ENCODE measurements around the gene SCYL1.
A peak's percentile ranks its signal among the peaks of the same experiment; 100 is the strongest.
"Not testable (repeated sequence)": the region's sequence is repeated elsewhere in the genome, so short reads cannot be mapped to it uniquely, and the experiment has no call there.

The SCYL1 gene

DNA sequence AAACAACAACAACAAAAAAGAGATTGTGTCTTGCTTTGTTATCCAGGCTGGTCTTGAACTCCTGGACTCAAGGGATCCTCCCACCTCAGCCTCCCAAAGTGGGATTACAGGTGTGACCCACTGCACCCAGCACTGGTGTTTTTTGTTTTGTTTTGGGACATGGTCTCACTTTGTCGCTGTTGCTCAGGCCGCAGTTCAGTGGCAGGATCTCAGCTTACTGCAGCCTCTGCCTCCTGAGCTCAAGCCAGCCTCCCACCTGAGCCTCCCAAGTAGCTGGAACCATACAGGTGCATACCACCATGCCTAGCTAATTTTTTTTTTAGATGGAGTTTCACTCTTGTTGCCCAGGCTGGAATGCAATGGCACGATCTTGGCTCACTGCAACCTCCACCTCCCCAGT is 12.6 kb upstream of the SCYL1 start:
- not testable (repeated sequence) for H4K5ac ChIP-seq (ENCODE audit: low read length); H3K27ac ChIP-seq (ENCODE audit: low read depth, low read length); H2BK15ac ChIP-seq (replicated peaks; ENCODE audit: low read depth); H3K18ac ChIP-seq (ENCODE audit: low read length); H2AK5ac ChIP-seq (ENCODE audit: low read length); DNase-seq; H3K4me2 ChIP-seq (ENCODE audit: low read length); H3K36me3 ChIP-seq (ENCODE audit: control insufficient read depth, insufficient read depth, low read length); H4K8ac ChIP-seq (ENCODE audit: low read depth, low read length); H3K79me2 ChIP-seq (ENCODE audit: control insufficient read depth, insufficient read depth, low read length); H3K56ac ChIP-seq (ENCODE audit: low read length); H3K27me3 ChIP-seq (ENCODE audit: insufficient read depth, low read length, poor library complexity); H3K4me1 ChIP-seq (ENCODE audit: control insufficient read depth, low read depth, low read length); H2BK120ac ChIP-seq (ENCODE audit: low read depth, low read length); H3K4ac ChIP-seq (ENCODE audit: low read depth, low read length); H3K4me3 ChIP-seq (ENCODE audit: low read length); H3K9ac ChIP-seq (ENCODE audit: low read length); H3K23ac ChIP-seq (ENCODE audit: low read length); H3K79me1 ChIP-seq (ENCODE audit: low read length); H2BK5ac ChIP-seq (ENCODE audit: low read length)
- no CpG with 5 or more reads among the region's 3 CpGs for WGBS (ENCODE audit: extremely low coverage, insufficient coverage, low lambda C conversion rate)

DNA sequence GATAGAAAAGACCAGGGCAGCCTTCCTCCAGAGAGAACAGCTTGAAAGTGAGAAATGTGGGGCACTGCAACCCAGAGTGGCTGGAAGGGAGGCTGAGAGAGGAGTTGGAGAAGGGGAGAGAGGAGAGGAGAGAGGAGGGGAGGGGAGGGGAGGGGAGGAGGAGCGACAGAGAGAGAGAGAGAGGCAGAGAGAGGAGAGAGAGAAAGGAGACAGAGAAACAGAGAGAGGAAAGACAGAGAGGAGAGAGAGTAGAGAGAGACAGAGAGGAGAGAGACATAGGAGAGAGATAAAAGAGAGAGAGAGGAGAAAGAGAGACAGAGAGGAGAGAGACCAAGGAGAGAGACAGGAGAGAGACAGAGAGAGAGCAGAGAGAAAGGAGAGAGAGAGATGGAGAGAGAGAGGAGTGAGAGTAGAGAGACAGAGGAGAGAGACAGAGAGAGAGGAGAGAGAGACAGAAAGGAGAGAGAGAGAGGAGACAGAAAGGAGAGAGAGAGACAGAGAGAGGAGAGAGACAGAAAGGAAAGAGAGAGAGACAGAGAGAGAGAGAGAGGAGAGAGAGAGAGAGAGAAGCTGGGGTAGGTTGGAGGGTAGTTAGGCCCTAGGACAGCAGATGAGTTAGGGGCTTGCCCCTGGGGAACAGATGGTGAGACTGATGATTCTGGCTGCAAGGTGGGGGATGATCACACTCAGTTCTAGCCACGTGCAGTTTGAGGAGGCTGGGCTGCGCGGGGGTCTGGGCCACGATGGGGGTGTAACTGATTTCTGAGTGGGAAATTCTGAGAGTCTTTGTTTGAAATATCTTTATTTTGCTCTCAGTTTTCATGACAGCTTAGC is 8.5 kb upstream of the SCYL1 start:
- no peak overlapping the region for H3K56ac ChIP-seq (ENCODE audit: low read length)
- no peaks in the 10 kb centered on the region for H3K36me3 ChIP-seq (ENCODE audit: control insufficient read depth, insufficient read depth, low read length)

DNA sequence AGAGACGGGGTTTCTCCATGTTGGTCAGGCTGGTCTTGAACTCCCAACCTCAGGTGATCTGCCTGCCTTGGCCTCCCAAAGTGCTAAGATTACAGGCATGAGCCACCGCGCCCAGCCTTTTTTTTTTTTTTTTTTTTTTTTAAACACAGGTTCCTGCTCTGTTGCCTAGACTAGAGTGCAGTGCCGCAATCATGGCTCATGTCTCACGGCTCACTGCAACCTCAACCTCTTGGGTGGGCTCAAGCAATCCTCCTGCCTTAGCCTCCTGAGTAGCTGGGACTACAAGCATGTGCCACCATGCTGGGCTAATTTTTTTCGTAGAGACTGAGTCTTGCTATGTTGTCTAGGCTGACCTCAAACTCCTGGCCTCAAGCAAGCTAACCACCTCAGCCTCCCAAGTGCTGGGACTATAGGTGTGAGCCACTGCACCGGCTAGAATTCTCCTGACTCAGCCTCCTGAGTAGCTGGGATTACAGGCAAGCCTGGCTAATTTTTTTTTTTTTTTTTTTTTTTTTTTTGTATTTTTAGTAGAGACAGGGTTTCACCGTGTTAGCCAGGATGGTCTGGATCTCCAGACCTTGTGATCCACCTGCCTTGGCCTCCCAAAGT is 5.8 kb upstream of the SCYL1 start:
- not testable (repeated sequence) for H3K4me3 ChIP-seq (ENCODE audit: low read length); H3K27ac ChIP-seq (ENCODE audit: low read depth, low read length); H3K4me1 ChIP-seq (ENCODE audit: control insufficient read depth, low read depth, low read length); DNase-seq; H3K79me1 ChIP-seq (ENCODE audit: low read length); H4K8ac ChIP-seq (ENCODE audit: low read depth, low read length); H3K4ac ChIP-seq (ENCODE audit: low read depth, low read length); H2BK120ac ChIP-seq (ENCODE audit: low read depth, low read length); H3K9ac ChIP-seq (ENCODE audit: low read length); H3K79me2 ChIP-seq (ENCODE audit: control insufficient read depth, insufficient read depth, low read length); H3K18ac ChIP-seq (ENCODE audit: low read length); H2BK15ac ChIP-seq (replicated peaks; ENCODE audit: low read depth); H3K36me3 ChIP-seq (ENCODE audit: control insufficient read depth, insufficient read depth, low read length); H3K23ac ChIP-seq (ENCODE audit: low read length); H2BK5ac ChIP-seq (ENCODE audit: low read length); H3K27me3 ChIP-seq (ENCODE audit: insufficient read depth, low read length, poor library complexity); H3K56ac ChIP-seq (ENCODE audit: low read length); H3K4me2 ChIP-seq (ENCODE audit: low read length); H2AK5ac ChIP-seq (ENCODE audit: low read length); H4K5ac ChIP-seq (ENCODE audit: low read length)
- WGBS (ENCODE audit: extremely low coverage, insufficient coverage, low lambda C conversion rate): no CpG with 5 or more reads among the region's 8 CpGs

More for the DNA sequence above, 8.5 kb upstream of the SCYL1 start:
- no peaks in the 10 kb centered on the region for H3K27me3 ChIP-seq (ENCODE audit: insufficient read depth, low read length, poor library complexity)
- H2BK15ac ChIP-seq (replicated peaks; ENCODE audit: low read depth): no peak overlapping the region
- no peaks in the 10 kb centered on the region for H3K4me1 ChIP-seq (ENCODE audit: control insufficient read depth, low read depth, low read length)
- H4K8ac ChIP-seq (ENCODE audit: low read depth, low read length): no peak overlapping the region
- no peak overlapping the region for H3K4ac ChIP-seq (ENCODE audit: low read depth, low read length)
- no peak overlapping the region for H2BK5ac ChIP-seq (ENCODE audit: low read length)
- no peak overlapping the region for H2BK120ac ChIP-seq (ENCODE audit: low read depth, low read length)
- H3K79me1 ChIP-seq (ENCODE audit: low read length): no peaks in the 10 kb centered on the region
- H3K4me2 ChIP-seq (ENCODE audit: low read length): no peak overlapping the region
- no peak for DNase-seq
- no CpG with 5 or more reads among the region's 5 CpGs for WGBS (ENCODE audit: extremely low coverage, insufficient coverage, low lambda C conversion rate)
- H3K23ac ChIP-seq (ENCODE audit: low read length): no peak overlapping the region
- no peak overlapping the region for H3K4me3 ChIP-seq (ENCODE audit: low read length)
- no peak overlapping the region for H2AK5ac ChIP-seq (ENCODE audit: low read length)
- H4K5ac ChIP-seq (ENCODE audit: low read length): no peak overlapping the region
- no peak overlapping the region for H3K9ac ChIP-seq (ENCODE audit: low read length)
- H3K27ac ChIP-seq (ENCODE audit: low read depth, low read length): no peak overlapping the region
- H3K18ac ChIP-seq (ENCODE audit: low read length): no peak overlapping the region
- no peaks in the 10 kb centered on the region for H3K79me2 ChIP-seq (ENCODE audit: control insufficient read depth, insufficient read depth, low read length)

DNA sequence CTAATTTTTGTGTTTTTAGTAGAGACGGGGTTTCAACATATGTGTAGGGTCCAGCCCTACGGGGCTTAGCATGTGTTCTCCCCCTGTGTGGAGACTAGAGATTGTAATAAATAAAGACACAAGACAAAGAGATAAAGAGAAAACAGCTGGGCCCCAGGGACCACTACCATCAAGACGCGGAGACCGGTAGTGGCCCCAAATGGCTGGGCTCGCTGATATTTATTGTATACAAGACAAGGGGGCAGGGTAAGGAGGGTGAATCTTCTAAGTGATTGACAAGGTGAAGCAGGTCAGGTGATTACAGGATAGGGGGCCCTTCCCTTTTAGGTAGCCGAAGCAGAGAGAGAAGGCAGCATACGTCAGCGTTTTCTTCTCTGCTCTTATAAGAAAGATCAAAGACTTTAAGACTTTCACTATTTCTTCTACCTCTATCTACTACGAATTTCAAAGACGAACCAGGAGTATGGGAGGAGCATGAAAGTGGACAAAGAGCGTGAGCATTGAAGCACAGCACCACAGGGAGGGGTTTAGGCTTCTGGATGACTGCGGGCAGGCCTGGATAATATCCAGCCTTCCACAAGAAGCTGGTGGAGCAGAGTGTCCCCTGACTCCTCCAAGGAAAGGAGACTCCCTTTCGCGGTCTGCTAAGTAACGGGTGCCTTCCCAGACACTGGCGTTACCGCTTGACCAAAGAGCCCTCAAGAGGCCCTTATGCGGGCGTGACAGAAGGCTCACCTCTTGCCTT is 2.9 kb upstream of the SCYL1 start:
- not testable (repeated sequence) for H4K5ac ChIP-seq (ENCODE audit: low read length); H3K23ac ChIP-seq (ENCODE audit: low read length); H3K79me1 ChIP-seq (ENCODE audit: low read length); H3K4me1 ChIP-seq (ENCODE audit: control insufficient read depth, low read depth, low read length); H3K36me3 ChIP-seq (ENCODE audit: control insufficient read depth, insufficient read depth, low read length); H3K27ac ChIP-seq (ENCODE audit: low read depth, low read length); H3K4ac ChIP-seq (ENCODE audit: low read depth, low read length); H3K56ac ChIP-seq (ENCODE audit: low read length); H3K9ac ChIP-seq (ENCODE audit: low read length); H2BK5ac ChIP-seq (ENCODE audit: low read length); H3K18ac ChIP-seq (ENCODE audit: low read length); H3K4me3 ChIP-seq (ENCODE audit: low read length); H2BK15ac ChIP-seq (replicated peaks; ENCODE audit: low read depth); H2AK5ac ChIP-seq (ENCODE audit: low read length); H4K8ac ChIP-seq (ENCODE audit: low read depth, low read length); H3K79me2 ChIP-seq (ENCODE audit: control insufficient read depth, insufficient read depth, low read length); H2BK120ac ChIP-seq (ENCODE audit: low read depth, low read length); H3K4me2 ChIP-seq (ENCODE audit: low read length); DNase-seq; H3K27me3 ChIP-seq (ENCODE audit: insufficient read depth, low read length, poor library complexity)
- no CpG with 5 or more reads among the region's 20 CpGs for WGBS (ENCODE audit: extremely low coverage, insufficient coverage, low lambda C conversion rate)

DNA sequence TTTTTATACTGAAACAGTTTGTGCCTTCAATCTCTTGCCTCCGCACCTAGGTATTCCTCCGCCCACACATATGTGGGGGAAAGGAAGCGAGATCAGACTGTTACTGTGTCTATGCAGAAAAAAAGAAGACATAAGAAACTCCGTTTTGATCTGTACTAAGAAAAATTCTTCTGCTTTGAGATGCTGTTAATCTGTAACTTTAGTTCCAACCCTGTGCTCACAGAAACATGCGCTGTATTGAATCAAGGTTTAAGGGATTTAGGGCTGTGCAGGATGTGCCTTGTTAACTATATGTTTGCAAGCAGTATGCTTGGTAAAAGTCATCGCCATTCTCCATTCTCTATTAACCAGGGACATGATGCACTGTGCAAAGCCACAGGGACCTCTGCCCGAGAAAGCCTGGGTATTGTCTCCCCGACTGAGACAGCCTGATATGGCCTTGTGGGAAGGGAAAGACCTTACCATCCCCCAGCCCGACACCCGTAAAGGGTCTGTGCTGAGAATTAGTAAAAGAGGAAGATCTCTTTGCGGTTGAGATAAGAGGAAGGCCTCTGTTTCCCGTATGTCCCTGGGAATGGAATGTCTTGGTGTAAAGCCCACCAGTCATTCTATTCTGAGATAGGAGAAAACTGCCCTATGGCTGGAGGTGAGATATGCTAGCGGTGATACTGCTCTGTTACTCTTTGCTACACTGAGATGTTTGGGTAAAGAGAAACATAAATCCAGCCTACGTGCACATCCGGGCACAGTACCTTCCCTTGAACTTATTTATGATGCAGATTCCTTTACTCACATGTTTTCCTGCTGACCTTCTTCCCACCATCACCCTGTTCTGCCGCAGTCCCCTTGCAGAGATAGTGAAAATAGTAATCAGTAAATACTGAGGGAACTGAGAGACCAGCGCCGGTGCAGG is 1.9 kb upstream of the SCYL1 start:
- H3K9ac ChIP-seq (ENCODE audit: low read length); H3K18ac ChIP-seq (ENCODE audit: low read length); H3K23ac ChIP-seq (ENCODE audit: low read length); H2BK5ac ChIP-seq (ENCODE audit: low read length); H3K4ac ChIP-seq (ENCODE audit: low read depth, low read length); H2AK5ac ChIP-seq (ENCODE audit: low read length); H3K27ac ChIP-seq (ENCODE audit: low read depth, low read length); H4K5ac ChIP-seq (ENCODE audit: low read length); H3K36me3 ChIP-seq (ENCODE audit: control insufficient read depth, insufficient read depth, low read length); H2BK15ac ChIP-seq (replicated peaks; ENCODE audit: low read depth); H3K79me1 ChIP-seq (ENCODE audit: low read length); H3K27me3 ChIP-seq (ENCODE audit: insufficient read depth, low read length, poor library complexity); H3K79me2 ChIP-seq (ENCODE audit: control insufficient read depth, insufficient read depth, low read length); H3K4me2 ChIP-seq (ENCODE audit: low read length); H4K8ac ChIP-seq (ENCODE audit: low read depth, low read length); H3K4me3 ChIP-seq (ENCODE audit: low read length); H2BK120ac ChIP-seq (ENCODE audit: low read depth, low read length); H3K4me1 ChIP-seq (ENCODE audit: control insufficient read depth, low read depth, low read length): not testable (repeated sequence)
- DNase-seq: peak; percentile 72
- WGBS (ENCODE audit: extremely low coverage, insufficient coverage, low lambda C conversion rate): no CpG with 5 or more reads among the region's 18 CpGs
- peak overlapping the region; percentile 49 for H3K56ac ChIP-seq (ENCODE audit: low read length)

All from mesendoderm (in vitro differentiated cells).